Measurements from ENCODE around the gene AGRN.
"Not testable (repeated sequence)": the region's sequence is repeated elsewhere in the genome, so short reads cannot be mapped to it uniquely, and the experiment has no call there.

AGRN gene
- long read RNA-seq, donor 1, partial matches to known transcripts: 47 of 47 reads
- long read RNA-seq, donor 1, other reads (novel, unspliced or antisense): 0 of 47 reads
- long read RNA-seq, donor 2, partial matches to known transcripts: 15 of 16 reads
- long read RNA-seq, donor 2, other reads (novel, unspliced or antisense): 0 of 16 reads
- long read RNA-seq, donor 3, full-length matches to known transcripts: 5 of 14 reads
- long read RNA-seq, donor 3, partial matches to known transcripts: 9 of 14 reads
- long read RNA-seq, donor 3, other reads (novel, unspliced or antisense): 0 of 14 reads
- long read RNA-seq, donor 4, full-length matches to known transcripts: 6 of 40 reads
- long read RNA-seq, donor 4, partial matches to known transcripts: 34 of 40 reads
- long read RNA-seq, donor 4, other reads (novel, unspliced or antisense): 0 of 40 reads
- long read RNA-seq, donor 5, full-length matches to known transcripts: 3 of 76 reads
- long read RNA-seq, donor 5, partial matches to known transcripts: 73 of 76 reads
- long read RNA-seq, donor 5, other reads (novel, unspliced or antisense): 0 of 76 reads
- long read RNA-seq, donor 6, full-length matches to known transcripts: 2 of 46 reads
- long read RNA-seq, donor 6, partial matches to known transcripts: 44 of 46 reads
- long read RNA-seq, donor 6, other reads (novel, unspliced or antisense): 0 of 46 reads
- long read RNA-seq, donor 7, transcript AGRN-203 (3 exons, 3,385 nt): major isoform, 5 of 292 reads
- long read RNA-seq, donor 7, partial matches to known transcripts: 285 of 292 reads
- long read RNA-seq, donor 7, other reads (novel, unspliced or antisense): 0 of 292 reads
- long read RNA-seq, donor 8, full-length matches to known transcripts: 2 of 19 reads
- long read RNA-seq, donor 8, partial matches to known transcripts: 17 of 19 reads
- long read RNA-seq, donor 8, other reads (novel, unspliced or antisense): 0 of 19 reads

DNA sequence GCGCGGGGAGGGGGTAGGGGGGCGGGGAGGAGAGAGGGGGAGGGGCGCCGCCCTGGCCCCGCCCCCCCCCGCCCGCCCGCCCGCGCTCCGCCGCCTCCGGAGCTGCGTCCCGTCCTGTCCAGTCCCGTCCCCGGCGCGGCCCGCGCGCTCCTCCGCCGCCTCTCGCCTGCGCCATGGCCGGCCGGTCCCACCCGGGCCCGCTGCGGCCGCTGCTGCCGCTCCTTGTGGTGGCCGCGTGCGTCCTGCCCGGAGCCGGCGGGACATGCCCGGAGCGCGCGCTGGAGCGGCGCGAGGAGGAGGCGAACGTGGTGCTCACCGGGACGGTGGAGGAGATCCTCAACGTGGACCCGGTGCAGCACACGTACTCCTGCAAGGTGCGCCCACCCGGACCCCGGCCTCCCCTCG is at the start of gene AGRN:
Gene AGRN, plus strand, starts transcription at position 121 of the 405 bp plus-strand sequence. Its CDS starts 53 bp downstream, at position 174.
- peak; percentile 60 for DNase-seq

DNA sequence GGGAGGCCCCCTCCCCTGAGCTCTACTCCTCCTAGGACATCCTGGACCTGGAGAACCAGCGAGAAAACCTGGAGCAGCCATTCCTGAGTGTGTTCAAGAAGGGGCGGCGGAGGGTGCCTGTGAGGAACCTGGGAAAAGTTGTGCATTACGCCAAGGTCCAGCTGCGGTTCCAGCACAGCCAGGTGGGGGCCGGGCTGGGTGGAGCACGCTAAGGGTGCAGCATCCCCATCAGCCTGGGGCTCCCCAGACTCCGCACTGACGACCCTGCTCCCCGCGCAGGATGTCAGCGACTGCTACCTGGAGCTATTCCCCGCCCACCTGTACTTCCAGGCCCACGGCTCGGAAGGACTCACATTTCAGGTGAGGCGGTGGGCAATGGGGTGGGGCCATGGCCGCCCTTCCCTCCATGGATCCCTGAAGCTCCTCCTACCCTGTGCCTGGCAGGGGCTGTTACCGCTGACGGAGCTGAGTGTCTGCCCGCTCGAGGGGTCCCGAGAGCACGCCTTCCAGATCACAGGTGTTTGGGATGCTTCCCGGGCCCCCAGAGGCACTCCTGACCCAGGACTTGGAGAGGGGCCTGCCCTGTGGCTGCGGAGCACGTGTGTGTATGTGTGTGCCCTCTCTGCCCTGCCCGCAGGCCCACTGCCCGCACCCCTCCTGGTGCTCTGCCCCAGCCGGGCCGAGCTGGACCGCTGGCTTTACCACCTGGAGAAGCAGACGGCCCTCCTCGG is 49.5 kb upstream of the AGRN start:
- DNase-seq: no peak

DNA sequence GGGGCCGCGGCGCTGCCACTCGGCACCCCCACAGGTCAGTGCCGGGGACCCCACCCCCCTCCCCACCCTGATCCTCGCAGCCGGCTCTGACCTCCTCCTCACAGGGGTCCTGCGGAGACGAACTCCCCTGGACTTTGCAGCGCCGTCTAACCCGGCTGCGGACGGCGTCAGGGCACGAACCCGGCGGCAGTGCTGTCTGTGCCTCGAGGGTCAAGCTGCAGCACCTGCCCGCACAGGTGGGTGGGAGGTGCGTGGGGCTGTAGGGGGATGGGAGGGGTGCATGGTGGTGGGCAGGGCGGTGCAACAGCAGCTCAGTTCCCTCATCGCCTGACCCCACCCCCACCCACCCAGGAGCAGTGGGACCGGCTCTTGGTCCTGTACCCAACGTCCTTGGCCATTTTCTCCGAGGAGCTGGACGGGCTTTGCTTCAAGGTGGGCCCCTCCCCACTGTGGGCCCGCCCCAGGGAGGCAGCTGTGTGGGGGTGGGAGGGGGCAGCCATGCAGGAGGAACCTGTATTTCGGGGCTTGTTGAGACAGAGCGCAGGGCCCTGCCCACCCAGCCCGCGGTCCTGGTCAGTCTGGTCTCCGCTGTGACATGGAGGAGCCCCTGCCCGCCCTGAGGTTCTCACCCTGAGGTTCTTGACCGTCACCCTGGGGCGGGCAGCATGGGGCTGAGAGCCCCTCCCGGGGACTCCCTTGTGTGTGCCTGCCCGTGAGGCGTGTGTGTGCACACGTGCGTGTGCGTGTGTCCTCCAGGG is 48.8 kb upstream of the AGRN start:
- DNase-seq: no peak

DNA sequence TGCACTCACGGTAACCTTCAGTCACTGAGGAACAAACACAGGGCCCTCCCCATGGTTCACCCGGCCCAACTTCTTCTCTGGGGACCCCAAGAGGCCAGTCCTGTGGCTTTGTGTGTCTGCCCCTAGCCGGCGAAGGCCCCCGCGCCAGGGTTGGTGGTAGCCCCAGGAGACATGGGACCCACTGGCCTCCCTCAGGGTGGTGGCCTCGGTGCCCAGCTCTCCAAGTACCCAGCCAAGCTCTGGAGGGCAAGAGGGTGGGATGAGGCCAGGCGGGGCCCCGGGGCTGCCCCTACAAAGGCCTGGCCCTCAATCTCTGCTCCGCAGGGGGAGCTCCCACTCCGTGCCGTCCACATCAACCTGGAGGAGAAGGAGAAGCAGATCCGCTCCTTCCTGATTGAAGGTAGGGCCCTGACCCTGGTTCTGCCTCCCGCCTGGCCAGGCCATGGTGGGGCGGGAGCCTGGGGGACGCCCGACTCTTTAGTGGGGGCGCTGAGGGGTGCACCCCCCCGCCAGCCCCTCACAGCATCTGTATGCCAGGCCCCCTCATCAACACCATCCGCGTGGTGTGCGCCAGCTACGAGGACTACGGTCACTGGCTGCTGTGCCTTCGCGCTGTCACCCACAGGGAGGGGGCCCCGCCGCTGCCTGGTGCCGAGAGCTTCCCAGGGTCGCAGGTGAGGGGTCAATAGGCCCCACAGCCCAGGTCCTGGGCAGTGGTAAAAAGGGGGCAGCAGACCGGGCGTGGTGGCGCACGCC is 48.0 kb upstream of the AGRN start:
- DNase-seq: no peak

DNA sequence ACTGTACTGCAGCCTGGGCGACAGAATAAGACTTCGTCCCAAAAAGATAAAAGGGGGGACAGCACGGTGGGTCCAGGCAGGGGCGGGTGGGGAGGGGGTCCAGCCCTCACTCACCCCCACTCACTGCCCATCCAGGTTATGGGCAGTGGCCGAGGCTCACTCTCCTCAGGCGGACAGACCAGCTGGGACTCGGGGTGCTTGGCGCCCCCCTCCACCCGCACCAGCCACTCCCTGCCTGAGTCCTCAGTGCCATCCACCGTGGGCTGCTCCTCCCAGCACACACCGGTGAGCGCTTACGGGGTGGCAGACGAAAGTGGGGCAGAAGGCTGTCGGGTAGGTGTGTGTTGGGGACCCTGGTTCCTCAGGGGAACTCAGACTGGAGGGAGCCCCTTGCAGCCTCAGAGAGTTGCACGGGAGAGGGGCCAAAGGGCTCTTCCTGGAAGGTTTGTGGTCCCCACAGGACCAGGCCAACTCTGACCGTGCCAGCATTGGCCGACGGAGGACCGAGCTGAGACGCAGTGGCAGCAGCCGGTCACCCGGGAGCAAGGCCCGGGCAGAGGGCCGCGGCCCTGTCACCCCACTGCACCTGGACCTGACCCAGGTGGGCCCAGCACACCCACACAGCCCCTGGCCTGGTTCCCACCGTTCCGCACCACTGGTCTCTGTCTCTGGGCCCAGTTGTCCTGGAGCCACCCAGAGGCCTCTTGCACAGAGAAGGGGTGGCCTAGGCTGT is 47.0 kb upstream of the AGRN start:
- no peak for DNase-seq

DNA sequence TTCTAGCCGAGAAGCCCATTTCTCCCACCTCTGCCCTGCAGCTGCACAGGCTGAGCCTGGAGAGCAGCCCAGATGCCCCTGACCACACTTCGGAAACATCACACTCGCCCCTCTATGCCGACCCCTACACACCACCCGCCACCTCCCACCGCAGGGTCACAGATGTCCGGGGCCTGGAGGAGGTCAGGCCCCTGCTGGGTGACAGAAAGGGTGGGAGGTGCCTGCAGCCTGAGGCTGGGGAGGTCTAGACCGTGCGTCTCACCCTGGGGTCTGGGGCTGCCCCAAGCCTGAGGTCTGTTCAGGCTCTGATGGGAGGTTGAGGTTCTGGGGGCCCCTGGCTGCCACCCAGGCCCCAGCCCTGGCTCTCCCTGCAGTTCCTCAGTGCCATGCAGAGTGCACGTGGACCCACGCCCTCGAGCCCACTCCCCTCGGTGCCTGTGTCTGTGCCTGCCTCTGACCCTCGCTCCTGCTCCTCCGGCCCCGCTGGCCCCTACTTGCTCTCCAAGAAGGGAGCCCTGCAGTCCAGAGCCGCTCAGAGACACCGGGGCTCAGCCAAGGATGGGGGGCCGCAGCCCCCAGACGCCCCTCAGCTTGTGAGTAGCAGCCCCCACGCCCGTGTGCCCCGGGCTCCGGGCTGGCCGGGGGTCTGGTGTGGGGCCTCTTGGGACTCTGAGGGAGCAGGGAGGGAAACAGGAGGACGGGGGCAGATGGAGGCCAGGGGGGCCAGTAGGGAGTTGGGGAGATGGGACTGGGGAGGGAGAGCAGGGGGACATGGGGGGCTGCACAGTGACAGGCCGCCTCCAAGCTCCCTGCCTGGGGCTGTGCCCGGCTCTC is 46.2 kb upstream of the AGRN start:
- DNase-seq: no peak

DNA sequence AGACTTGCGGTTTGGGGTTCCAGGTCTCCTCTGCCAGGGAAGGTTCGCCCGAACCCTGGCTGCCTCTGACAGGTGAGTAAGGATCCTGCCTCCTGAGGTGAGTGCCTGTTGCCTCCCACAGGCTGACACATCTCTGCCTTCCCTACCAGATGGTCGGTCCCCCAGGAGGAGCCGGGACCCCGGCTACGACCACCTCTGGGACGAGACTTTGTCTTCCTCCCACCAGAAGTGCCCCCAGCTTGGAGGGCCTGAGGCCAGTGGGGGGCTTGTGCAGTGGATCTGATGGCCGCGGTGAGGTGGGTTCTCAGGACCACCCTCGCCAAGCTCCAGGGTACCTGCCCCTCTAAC is 45.7 kb upstream of the AGRN start:
- no peak for DNase-seq

DNA sequence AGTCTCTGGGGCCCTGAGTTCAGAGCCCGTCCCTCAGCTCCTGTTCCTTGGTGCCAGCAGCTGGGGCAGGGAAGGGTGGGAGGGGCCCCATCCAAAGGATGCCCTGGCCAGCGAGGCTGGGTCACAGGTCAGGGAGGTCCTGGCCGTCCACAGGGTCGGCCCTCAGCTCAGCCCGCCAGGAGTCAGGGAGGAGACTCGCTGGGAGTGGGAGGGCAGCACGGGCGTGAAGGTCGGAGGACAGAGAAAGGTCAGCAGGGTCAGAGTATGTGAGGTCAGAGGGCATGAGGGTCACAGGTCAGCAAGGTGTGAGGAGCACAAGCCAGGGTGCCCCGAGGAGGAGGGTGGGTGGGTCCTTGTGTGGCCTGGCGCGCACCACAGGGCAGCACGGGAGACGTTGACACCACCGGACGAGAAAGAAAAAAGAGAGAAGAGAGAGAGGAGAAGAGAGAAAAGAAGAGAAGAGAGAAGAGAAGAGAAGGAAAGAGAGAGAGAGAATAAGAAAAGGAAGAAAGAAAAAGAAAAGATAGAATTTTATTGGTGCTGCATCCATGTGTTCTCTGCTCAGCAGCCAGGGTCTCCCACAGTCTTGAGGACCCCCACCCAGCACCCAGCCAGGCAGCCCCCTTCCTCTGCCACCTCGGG is 45.1 kb upstream of the AGRN start:
- no peak for DNase-seq

DNA sequence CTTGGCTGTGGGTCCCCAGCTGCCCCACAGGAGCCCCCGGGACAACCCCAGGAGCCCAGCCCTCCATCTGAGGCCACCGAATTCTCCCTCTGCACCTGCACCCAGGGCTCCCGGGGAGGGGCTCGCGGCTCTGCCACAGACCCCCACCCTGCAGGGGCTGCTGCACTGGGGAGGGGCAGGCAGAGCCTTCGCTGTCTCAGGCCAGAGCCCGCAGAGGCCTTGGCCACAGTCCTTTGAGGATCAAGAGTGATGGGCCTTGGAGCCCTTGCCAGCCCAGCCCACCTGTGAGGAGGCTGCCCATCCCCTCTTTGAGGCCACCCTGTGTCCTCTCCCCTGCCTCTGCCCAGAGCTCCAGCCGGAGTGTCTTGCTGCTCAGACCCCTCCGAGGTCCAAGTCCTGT is 44.6 kb upstream of the AGRN start:
- no peak for DNase-seq

DNA sequence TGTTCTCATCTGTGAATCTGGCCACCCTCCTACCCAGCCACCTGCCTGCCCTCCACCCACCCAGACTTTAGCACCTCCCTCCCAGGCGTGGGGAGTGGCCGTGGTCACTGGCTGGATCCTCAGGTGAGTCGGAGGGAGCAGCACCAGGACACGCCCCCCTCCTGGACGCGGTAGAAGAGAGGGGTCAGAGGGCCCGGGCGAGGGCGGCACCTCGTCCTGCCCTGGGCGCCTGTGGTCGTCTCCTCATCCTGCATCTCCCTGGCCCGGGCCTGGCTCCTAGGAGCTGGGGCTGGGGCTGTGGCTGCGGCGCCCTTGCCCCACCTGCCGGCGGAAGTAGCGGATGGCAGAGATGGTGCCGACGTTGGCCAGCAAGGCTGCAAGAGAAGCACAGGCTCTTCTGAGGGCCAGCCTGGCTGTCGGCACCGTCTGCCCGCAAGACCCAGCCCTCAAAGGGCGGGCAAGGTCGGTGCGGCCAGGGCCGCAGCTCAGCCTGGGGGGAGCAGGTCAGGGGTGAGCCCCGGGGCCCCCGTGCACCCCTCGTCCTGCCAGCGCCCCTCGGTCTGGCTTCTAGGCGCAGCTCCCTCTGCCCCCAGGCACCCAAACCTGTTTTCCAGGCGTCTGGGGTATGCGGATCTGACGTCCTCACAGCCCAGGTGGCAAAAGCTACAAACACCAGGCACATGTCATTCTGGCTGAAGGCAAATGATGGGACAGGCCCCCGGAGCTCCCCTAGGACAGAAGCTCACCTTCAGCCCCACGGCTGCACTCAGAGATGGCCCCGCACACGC is 43.8 kb upstream of the AGRN start:
- DNase-seq: peak; percentile 74

DNA sequence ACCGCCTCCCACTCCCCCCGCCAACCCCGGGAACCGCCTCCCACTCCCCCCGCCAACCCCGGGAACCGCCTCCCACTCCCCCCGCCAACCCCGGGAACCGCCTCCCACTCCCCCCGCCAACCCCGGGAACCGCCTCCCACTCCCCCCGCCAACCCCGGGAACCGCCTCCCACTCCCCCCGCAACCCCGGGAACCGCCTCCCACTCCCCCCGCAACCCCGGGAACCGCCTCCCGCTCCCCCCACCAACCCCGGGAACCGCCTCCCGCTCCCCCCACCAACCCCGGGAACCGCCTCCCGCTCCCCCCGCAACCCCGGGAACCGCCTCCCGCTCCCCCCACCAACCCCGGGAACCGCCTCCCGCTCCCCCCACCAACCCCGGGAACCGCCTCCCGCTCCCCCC is 43.1 kb upstream of the AGRN start:
- not testable (repeated sequence) for DNase-seq

DNA sequence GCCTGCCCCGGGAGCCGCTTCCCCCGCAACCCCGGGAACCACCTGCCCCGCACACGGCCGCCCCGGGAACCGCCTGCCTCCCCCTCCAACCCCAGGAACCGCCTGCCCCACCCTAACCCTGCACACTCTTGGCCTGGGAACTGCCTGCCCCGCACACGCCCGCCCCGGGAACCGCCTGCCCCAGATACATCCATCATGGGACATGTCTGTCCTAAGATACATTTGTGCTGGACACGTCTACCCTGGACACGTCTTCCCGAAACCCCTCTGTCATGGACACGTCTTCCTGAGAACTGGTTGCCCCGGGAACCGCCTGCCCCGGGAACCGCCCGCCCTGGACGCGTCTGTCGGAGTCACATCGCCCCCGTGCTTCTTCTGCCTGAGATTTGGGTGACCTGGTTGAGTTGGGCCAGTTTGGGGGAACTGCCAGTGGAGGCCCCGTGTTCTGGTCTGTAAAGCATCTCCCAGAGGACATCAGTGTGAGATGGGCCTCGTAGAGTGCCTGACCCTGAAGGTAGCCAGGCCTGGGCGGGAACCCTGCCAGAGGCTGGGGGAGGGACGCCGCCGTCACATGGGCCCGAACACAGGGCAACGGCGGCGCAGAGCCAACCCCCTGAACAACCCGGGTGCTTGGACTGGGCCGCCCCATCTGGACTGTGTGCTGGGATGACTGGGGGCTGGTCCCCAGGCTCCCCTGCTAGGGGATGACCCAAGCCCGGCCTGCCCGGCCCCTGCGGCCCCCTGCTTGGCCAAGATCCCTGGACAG is 41.7 kb upstream of the AGRN start:
- no peak for DNase-seq

DNA sequence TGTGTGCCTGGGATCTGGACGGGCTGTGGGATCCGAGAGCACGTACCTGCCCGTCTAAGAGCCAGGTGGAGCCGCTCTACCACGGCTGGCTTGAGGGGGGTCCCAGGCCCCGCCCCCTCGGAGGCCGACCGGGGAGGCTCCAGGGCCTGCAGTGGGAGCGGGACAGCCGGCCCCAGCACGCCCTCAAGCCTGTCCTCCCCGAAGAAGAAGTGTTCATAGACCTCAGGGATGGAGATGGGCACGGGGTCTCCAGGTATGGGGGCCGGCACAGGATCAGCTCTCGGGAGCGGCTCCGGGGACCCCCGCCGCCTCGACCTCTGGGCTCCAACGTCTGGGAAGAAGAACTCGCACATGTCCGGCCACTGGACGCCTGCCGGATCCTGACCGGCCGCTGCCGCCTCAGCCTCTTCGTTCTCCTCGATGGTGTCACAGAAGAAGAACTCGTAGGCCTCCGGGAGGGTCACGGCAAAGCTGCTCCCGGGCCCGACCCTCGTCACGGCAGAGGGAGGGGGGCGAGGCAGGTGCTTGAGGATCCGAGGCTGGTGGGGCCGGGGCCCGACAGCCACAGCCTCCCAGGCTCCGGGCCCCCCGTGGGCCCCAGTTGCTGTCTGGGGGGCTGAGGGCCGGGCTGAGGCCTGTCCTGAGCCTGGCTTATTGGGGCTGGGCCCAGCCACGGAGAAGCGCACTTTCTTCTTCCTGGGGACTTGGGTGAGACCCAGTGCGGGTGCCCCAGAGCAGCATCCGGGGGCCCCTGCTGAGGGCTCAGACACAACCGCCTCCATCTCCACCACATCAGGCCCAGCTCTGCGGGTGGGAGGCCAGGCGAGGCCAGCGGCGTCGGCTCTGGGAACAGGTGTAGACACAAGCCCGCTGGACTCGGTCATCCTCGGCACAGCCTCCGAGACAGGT is 40.8 kb upstream of the AGRN start:
- DNase-seq: no peak

DNA sequence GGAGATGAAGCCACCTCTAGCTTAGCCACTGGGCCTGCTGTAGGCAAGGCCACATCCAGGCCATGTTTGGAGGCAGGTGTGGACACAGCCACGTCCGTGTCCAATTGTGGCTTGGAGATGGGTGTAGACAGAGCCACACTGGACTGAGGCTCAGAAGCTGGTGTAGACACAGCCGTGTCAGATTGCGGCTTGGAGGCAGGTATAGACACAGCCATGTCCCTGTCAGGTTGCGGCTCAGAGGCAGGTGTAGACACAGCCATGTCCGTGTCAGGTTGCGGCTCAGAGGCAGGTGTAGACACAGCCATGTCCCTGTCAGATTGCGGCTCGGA is 40.2 kb upstream of the AGRN start:
- no peak for DNase-seq

DNA sequence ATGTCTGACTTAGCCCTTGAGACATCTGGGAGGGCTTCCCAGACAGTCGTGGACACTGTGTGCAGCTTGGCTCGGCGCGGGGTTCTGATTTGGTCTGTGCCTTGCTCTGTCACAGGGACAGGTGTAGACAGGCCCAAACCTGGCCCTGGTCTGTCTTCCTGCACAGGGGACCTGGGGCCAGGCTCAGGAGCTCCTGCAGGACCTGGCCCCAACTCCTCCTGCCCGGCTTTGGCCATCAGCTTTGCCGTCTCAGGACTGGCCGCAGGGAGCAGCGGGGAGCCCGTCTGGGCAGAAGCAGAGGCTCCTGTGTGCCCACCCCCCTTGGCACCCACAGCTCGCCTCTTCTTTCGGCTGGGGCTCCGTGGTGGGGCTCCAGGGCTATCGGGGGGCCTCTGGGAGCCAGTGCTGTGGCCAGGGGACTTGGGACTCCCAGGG is 39.8 kb upstream of the AGRN start:
- no peak for DNase-seq
